Measurements from ENCODE around the gene PON2.
"Not testable (repeated sequence)": the region's sequence is repeated elsewhere in the genome, so short reads cannot be mapped to it uniquely, and the experiment has no call there.

PON2 gene

GRCh38 chr7:95469187-95469586 lies 34.4 kb upstream of the PON2 start:
- no peak for TF ChIP-seq CTCF (conservative IDR thresholded peaks at IDR 0.05; ENCODE audit: low read depth, low read length)
- no peak for DNase-seq (ENCODE audit: low read depth)
- H3K4me3 ChIP-seq (ENCODE audit: low read length), result no peak overlapping the region

GRCh38 chr7:95467912-95468607 lies 33.2 kb upstream of the PON2 start:
- TF ChIP-seq CTCF (conservative IDR thresholded peaks at IDR 0.05; ENCODE audit: low read depth, low read length), result no peak
- DNase-seq (ENCODE audit: low read depth), result no peak

GRCh38 chr7:95460653-95461052 lies 25.8 kb upstream of the PON2 start:
- not testable (repeated sequence) for DNase-seq (ENCODE audit: low read depth); H3K4me3 ChIP-seq (ENCODE audit: low read length)

More at GRCh38 chr7:95467912-95468607, 33.2 kb upstream of the PON2 start:
- no peak overlapping the region for H3K4me3 ChIP-seq (ENCODE audit: low read length)

GRCh38 chr7:95457947-95458346 lies 23.1 kb upstream of the PON2 start:
- H3K4me3 ChIP-seq (ENCODE audit: low read length), result no peak overlapping the region
- DNase-seq (ENCODE audit: low read depth), result no peak
- TF ChIP-seq CTCF (conservative IDR thresholded peaks at IDR 0.05; ENCODE audit: low read depth, low read length), result no peak

- no peak for TF ChIP-seq CTCF (conservative IDR thresholded peaks at IDR 0.05; ENCODE audit: low read depth, low read length)
- no peak overlapping the region for H3K4me3 ChIP-seq (ENCODE audit: low read length)
- no peak for DNase-seq (ENCODE audit: low read depth)
These were observed 19.7 kb upstream of the PON2 start for GRCh38 chr7:95454438-95455045.

- no peak overlapping the region for H3K4me3 ChIP-seq (ENCODE audit: low read length)
- no peak for TF ChIP-seq CTCF (conservative IDR thresholded peaks at IDR 0.05; ENCODE audit: low read depth, low read length)
These were observed 11.8 kb upstream of the PON2 start for GRCh38 chr7:95446618-95447017.

GRCh38 chr7:95444796-95445195 lies 10.0 kb upstream of the PON2 start:
- no peak overlapping the region for H3K4me3 ChIP-seq (ENCODE audit: low read length)
- no peak for DNase-seq (ENCODE audit: low read depth)
- TF ChIP-seq CTCF (conservative IDR thresholded peaks at IDR 0.05; ENCODE audit: low read depth, low read length), result no peak

More at GRCh38 chr7:95446618-95447017, 11.8 kb upstream of the PON2 start:
- no peak for DNase-seq (ENCODE audit: low read depth)

Data from retinal pigment epithelial cell (primary cell).